SK-N-SH treated with all-trans-retinoic acid at 6 μM for 48 hours (cell line): ENCODE measurements around the gene AKAP12.

Source experiments
- ATAC-seq: fragments of 200-7000 bp; cut with Tn5 transposase; 3 replicates; pipeline ENCODE4 v1.9.1; 2020; ENCODE audit warnings: mild to moderate bottlenecking, moderate library complexity
- ARNTL ChIP-seq: fragments of 450-650 bp; formaldehyde crosslinking; IDR thresholded peaks from 2 replicates; pipeline ENCODE4 v1.5.0; 2020; ENCODE audit warnings: low read depth, mild to moderate bottlenecking, moderate library complexity, borderline replicate concordance
- CSDC2 ChIP-seq: fragments of 250-450 bp; sonication (Bioruptor Pico); IDR thresholded peaks from 2 replicates; pipeline ENCODE4 v1.5.0; 2020; ENCODE audit warnings: mild to moderate bottlenecking, moderate library complexity
- CSRNP3 ChIP-seq: fragments of 250-450 bp; sonication (Bioruptor Pico); IDR thresholded peaks from 2 replicates; pipeline ENCODE4 v1.5.1; 2021; ENCODE audit warnings: mild to moderate bottlenecking, moderate library complexity
- ESRRG ChIP-seq: fragments of 250-450 bp; sonication (Bioruptor Pico); IDR thresholded peaks from 2 replicates; pipeline ENCODE4 v1.6.1; 2021; ENCODE audit warnings: mild to moderate bottlenecking
- ISL1 ChIP-seq: fragments of 250-450 bp; sonication (Bioruptor Pico); IDR thresholded peaks from 2 replicates; pipeline ENCODE4 v2.1.2; 2022; ENCODE audit warnings: mild to moderate bottlenecking, moderate library complexity
- OSR1 ChIP-seq: fragments of 250-450 bp; sonication (Bioruptor Pico); IDR thresholded peaks from 2 replicates; pipeline ENCODE4 v1.8.0; 2022; ENCODE audit warnings: moderate library complexity, mild to moderate bottlenecking, inconsistent platforms
- POU6F1 ChIP-seq: fragments of 250-450 bp; sonication (Bioruptor Pico); IDR thresholded peaks from 2 replicates; pipeline ENCODE4 v1.8.0; 2021; ENCODE audit warnings: low read depth, mild to moderate bottlenecking, moderate library complexity, borderline replicate concordance
- PPARA ChIP-seq: fragments of 250-450 bp; sonication (Bioruptor Pico); IDR thresholded peaks from 2 replicates; pipeline ENCODE4 v1.5.0; 2020; ENCODE audit warnings: mild to moderate bottlenecking, borderline replicate concordance
- RARB ChIP-seq: fragments of 250-450 bp; sonication (Bioruptor Pico); IDR thresholded peaks from 2 replicates; pipeline ENCODE4 v1.8.0; 2021; ENCODE audit warnings: mild to moderate bottlenecking, moderate library complexity
- SNAI2 ChIP-seq: fragments of 250-450 bp; sonication (Bioruptor Pico); IDR thresholded peaks from 2 replicates; pipeline ENCODE4 v1.5.0; 2020; ENCODE audit warnings: mild to moderate bottlenecking, moderate library complexity
- TOX ChIP-seq: fragments of 250-450 bp; sonication (Bioruptor Pico); IDR thresholded peaks from 2 replicates; pipeline ENCODE4 v1.8.0; 2021; ENCODE audit warnings: mild to moderate bottlenecking, moderate library complexity, borderline replicate concordance
- TSHZ2 ChIP-seq: fragments of 250-450 bp; sonication (Bioruptor Pico); IDR thresholded peaks from 2 replicates; pipeline ENCODE4 v1.5.0; 2020; ENCODE audit warnings: mild to moderate bottlenecking, moderate library complexity
- ZC3H10 ChIP-seq: fragments of 250-450 bp; sonication (Bioruptor Pico); IDR thresholded peaks from 2 replicates; pipeline ENCODE4 v1.5.1; 2021; ENCODE audit warnings: mild to moderate bottlenecking, moderate library complexity
- ZFP3 ChIP-seq: fragments of 250-450 bp; sonication (Bioruptor Pico); IDR thresholded peaks from 2 replicates; pipeline ENCODE4 v1.5.0; 2020; ENCODE audit warnings: mild to moderate bottlenecking, moderate library complexity
- ZFP30 ChIP-seq: fragments of 450-650 bp; formaldehyde crosslinking; IDR thresholded peaks from 2 replicates; pipeline ENCODE4 v1.5.0; 2022; ENCODE audit warnings: mild to moderate bottlenecking, moderate library complexity
- ZNF70 ChIP-seq: fragments of 450-650 bp; formaldehyde crosslinking; IDR thresholded peaks from 2 replicates; pipeline ENCODE4 v1.5.0; 2020; ENCODE audit warnings: mild to moderate bottlenecking, moderate library complexity
- ZNF8 ChIP-seq: fragments of 450-650 bp; formaldehyde crosslinking; IDR thresholded peaks from 2 replicates; pipeline ENCODE4 v1.5.0; 2020; ENCODE audit warnings: mild to moderate bottlenecking, moderate library complexity
- TF ChIP-seq, protein P1 (sequence below): fragments of 250-450 bp; sonication (Bioruptor Pico); IDR thresholded peaks from 2 replicates; pipeline ENCODE4 v1.5.1; 2020; ENCODE audit warnings: low read depth, mild to moderate bottlenecking, moderate library complexity
- TF ChIP-seq, protein P2 (sequence below): fragments of 250-450 bp; sonication (Bioruptor Pico); IDR thresholded peaks from 2 replicates; pipeline ENCODE4 v1.8.0; 2020; ENCODE audit warnings: mild to moderate bottlenecking, moderate library complexity, borderline replicate concordance

AKAP12 gene

DNA sequence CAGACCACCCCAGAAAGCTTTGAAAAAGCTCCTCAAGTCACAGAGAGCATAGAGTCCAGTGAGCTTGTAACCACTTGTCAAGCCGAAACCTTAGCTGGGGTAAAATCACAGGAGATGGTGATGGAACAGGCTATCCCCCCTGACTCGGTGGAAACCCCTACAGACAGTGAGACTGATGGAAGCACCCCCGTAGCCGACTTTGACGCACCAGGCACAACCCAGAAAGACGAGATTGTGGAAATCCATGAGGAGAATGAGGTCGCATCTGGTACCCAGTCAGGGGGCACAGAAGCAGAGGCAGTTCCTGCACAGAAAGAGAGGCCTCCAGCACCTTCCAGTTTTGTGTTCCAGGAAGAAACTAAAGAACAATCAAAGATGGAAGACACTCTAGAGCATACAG is 112.0 kb downstream of the AKAP12 start (continued):
- TF ChIP-seq, protein P1, sequence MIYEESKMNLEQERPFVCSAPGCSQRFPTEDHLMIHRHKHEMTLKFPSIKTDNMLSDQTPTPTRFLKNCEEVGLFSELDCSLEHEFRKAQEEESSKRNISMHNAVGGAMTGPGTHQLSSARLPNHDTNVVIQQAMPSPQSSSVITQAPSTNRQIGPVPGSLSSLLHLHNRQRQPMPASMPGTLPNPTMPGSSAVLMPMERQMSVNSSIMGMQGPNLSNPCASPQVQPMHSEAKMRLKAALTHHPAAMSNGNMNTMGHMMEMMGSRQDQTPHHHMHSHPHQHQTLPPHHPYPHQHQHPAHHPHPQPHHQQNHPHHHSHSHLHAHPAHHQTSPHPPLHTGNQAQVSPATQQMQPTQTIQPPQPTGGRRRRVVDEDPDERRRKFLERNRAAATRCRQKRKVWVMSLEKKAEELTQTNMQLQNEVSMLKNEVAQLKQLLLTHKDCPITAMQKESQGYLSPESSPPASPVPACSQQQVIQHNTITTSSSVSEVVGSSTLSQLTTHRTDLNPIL = no peak
- TF ChIP-seq ARNTL (no peak), ZFP30 (no peak)

GRCh38 chr6:151352410-151353396 is 112.9 kb downstream of the AKAP12 start:
- ATAC-seq = no peak

DNA sequence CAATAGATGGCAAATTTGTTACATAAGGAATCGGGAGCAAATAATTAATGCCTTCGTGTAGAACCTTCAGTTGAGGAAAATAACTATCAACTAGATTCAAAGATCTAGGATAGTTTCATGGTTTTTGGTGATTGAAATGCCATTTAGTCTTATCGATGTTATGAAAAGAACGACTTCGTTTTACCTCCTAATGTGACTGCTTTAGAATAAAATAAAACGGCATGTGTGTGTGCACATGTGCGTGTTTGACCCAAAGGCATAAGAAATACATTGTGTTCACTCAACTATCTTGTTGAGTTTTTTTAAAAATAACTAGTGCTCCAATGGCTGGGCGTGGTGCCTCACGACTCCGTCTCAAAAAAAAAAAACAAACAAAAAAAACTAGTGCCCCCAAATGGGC is 114.0 kb downstream of the AKAP12 start:
- no peak for ATAC-seq
- TF ChIP-seq, protein P1 = no peak
- no peak for TF ChIP-seq OSR1 (CRISPR knock-in tag)
- TF ChIP-seq ZNF8 = no peak
- no peak for TF ChIP-seq TOX
- TF ChIP-seq POU6F1 = no peak
- no peak for TF ChIP-seq CSRNP3 (CRISPR knock-in tag)
- no peak for TF ChIP-seq ZFP3 (CRISPR knock-in tag)
- TF ChIP-seq, protein P2, sequence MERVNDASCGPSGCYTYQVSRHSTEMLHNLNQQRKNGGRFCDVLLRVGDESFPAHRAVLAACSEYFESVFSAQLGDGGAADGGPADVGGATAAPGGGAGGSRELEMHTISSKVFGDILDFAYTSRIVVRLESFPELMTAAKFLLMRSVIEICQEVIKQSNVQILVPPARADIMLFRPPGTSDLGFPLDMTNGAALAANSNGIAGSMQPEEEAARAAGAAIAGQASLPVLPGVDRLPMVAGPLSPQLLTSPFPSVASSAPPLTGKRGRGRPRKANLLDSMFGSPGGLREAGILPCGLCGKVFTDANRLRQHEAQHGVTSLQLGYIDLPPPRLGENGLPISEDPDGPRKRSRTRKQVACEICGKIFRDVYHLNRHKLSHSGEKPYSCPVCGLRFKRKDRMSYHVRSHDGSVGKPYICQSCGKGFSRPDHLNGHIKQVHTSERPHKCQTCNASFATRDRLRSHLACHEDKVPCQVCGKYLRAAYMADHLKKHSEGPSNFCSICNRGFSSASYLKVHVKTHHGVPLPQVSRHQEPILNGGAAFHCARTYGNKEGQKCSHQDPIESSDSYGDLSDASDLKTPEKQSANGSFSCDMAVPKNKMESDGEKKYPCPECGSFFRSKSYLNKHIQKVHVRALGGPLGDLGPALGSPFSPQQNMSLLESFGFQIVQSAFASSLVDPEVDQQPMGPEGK (CRISPR knock-in tag) = no peak

More at GRCh38 chr6:151352410-151353396, 112.9 kb downstream of the AKAP12 start:
- no peak for TF ChIP-seq ZNF70
- no peak for TF ChIP-seq POU6F1
- no peak for TF ChIP-seq CSRNP3 (CRISPR knock-in tag)
- TF ChIP-seq RARB (CRISPR knock-in tag) = no peak
- TF ChIP-seq CSDC2 (CRISPR knock-in tag) = no peak
- TF ChIP-seq ISL1 = no peak
- TF ChIP-seq ESRRG (CRISPR knock-in tag) = no peak
- no peak for TF ChIP-seq PPARA (CRISPR knock-in tag)
- TF ChIP-seq SNAI2 (CRISPR knock-in tag) = no peak
- no peak for TF ChIP-seq ZC3H10 (CRISPR knock-in tag)
- TF ChIP-seq TSHZ2 (CRISPR knock-in tag) = no peak
- TF ChIP-seq, all 23 proteins: peak for 0
